NCI-H1092 treated with DMSO at 0.1 percent for 48 hours (cell line): ENCODE measurements around the gene SRPK2.
"Not testable (repeated sequence)": the region's sequence is repeated elsewhere in the genome, so short reads cannot be mapped to it uniquely, and the experiment has no call there.

ENCODE experiments used
- DNase-seq: peaks from one replicate; lab custom pipeline; 2025; lab: John Stamatoyannopoulos, UW

SRPK2 gene

DNA sequence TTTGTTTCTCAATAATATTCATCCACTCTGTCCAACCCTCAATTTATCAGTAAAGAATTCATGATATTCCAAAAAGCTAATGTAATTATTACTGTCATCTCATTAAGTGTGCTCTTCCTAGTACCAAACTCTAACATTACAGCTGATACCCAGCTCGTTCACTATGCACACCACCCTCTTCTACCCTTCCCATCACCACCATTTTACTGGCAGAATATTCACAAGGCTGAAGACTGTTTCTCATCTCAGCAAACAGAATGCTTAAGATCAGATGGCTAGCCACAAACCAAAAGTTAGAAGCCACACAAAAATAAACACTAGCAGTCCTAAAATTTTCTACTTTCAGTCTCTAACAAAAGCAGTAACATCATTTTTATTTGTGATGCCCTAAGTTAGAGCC lies 121.5 kb downstream of the SRPK2 start:
- DNase-seq = no peak

- no peak for DNase-seq
These were observed 124.0 kb downstream of the SRPK2 start for GRCh38 chr7:105264707-105265106.

DNA sequence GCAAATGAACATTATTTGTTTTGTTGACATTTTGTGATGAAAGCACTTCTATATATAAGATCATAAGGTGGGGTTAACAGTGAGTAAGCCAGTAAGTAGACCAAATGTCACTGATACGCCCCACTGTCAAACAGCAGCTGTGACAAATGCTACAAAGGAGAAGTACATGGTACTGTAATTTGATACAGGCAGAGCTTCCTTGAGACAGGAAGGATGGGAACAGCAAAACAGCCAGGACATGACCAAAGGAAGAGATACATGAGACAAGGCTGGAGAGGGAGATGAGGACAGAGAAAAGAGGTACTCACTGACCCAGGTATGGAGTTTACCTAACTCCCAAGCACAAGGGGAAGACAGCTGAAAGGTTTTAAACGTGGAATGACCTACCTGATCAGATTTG lies 127.0 kb downstream of the SRPK2 start:
- DNase-seq = no peak

GRCh38 chr7:105260201-105260871 lies 128.4 kb downstream of the SRPK2 start:
- DNase-seq = not testable (repeated sequence)

DNA sequence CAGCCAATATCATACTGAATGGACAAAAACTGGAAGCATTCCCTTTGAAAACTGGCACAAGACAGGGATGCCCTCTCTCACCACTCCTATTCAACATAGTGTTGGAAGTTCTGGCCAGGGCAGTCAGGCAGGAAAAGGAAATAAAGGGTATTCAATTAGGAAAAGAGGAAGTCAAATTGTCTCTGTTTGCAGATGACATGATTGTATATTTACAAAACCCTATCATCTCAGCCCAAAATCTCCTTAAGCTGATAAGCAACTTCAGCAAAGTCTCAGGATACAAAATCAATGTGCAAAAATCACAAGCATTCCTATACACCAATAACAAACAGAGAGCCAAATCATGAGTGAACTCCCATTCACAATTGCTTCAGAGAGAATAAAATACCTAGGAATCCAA lies 129.8 kb downstream of the SRPK2 start:
- DNase-seq = not testable (repeated sequence)

DNA sequence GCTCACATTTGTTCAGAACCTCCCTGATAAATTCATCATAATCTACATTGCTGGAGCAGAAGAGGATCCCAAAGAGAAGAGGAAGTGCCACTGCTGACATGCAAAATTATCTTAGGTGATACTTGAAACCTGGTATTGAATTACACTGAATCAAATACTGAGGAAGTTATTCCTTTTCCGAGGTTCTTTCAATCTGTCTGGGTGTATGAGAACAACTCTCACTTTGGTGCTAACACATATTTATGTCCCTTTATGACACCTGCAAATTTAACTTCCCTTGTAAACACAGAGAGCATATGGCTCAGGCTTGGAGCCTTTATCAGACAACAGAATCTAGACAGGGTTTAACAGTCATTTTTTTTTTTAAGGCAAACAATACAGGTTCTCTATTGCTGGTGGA lies 131.4 kb downstream of the SRPK2 start:
- no peak for DNase-seq

GRCh38 chr7:105256761-105257231 lies 131.9 kb downstream of the SRPK2 start:
- DNase-seq = no peak

DNA sequence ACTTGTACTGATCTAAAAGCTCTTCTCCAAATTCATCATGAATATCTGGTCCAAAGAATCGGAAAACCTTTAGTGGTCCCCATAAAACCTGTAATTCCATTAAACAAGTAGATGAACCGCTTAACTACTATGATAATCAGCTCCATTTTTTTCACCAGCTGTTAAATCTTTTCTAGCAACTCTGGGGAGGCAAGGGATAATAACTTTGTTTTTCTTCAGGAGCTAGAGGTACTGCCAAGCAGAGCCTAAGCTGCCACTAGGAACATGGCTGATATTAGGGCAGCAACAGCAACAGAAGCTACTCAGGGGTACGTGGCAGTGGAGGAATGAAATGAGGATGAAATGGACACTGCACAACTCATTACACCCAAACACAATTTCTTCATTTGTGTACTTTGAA lies 138.0 kb downstream of the SRPK2 start:
- no peak for DNase-seq

DNA sequence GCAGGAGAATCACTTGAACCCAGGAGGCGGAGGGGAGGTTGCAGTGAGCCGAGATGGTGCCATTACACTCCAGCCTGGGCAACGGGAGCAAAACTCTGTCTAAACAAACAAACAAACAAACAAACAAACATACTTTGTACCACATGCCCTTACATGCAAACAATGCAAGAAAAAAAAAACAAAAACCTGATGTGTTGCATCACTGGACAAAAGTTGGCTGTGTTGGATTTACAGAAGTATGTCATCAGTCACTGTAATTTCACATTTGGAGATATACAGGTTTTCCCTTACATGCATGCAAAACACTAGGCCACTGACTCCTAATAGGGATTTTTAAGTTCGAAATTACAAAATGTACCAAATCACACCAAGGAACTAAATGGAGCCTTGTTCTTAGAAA lies 138.5 kb downstream of the SRPK2 start:
- DNase-seq = no peak

DNA sequence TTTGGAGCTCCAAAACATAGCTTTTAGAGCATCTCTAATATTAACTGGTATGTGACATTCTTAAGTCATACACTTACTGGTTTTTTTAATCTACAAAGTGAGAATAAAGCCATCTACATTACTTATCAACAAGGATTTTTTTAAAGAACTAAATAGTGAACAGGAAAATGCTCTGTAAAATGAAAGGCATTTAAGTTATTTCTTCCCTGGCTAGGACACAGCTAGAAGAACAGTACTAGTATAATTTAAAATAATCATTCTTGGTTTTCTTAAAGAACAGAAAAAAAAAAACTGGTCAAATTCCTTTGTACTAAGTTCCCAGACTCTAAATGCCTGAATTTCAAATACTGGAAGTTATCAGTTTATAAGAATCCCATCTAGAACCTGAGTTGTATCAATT lies 139.5 kb downstream of the SRPK2 start:
- no peak for DNase-seq

GRCh38 chr7:105246679-105247078 lies 142.0 kb downstream of the SRPK2 start:
- no peak for DNase-seq

DNA sequence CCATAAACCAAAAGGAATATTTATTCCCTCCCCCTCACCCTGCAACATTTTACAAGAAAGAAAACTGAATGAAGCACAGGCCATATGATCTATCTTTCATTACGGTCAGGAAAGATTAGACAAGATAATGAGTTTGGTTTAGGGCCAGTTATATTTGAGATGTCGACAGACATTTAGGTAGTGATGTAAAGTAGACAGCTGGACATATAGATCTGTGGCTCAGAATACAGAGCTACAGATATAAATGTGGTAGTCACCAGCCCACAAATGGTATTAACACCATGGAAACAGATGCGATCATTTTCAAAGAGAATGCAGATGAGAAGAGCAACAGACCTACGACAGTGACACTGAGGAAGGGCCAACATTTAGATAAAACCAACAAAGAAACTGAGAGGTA lies 142.5 kb downstream of the SRPK2 start:
- peak; percentile 43 for DNase-seq

- DNase-seq = peak; percentile 63
These were observed 143.2 kb downstream of the SRPK2 start for GRCh38 chr7:105245398-105246114.

- DNase-seq = no peak
These were observed 144.1 kb downstream of the SRPK2 start for GRCh38 chr7:105244594-105244993.

- DNase-seq = no peak
These were observed 147.5 kb downstream of the SRPK2 start for GRCh38 chr7:105241198-105241597.

DNA sequence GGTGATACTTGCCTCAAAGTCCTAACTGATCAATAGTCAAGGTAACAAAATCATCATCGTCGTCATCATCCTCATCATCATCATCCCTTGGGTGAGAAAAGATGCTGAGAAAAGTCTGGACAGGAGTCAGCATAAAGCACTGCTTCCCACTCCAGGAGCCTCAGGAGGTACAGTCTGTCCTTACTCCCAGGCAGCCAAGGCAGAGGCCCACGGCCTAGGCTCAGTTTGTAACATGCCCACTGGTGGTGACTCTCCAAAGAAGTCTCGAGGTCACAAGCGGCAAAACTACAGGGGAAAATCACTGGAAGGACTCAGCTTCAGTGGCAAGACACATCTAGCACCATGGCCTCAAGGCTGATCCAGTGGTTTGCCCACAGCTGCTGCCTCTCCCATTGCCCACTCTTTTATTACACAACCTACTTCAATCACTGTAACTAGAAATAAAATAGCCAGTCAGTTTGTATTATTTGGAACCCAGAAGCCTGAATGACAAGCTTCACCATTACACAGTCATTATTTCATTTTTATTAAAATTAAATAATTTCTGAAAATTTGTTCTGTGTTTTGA lies 150.4 kb downstream of the SRPK2 start:
- no peak for DNase-seq

GRCh38 chr7:105234886-105235285 lies 153.8 kb downstream of the SRPK2 start:
- no peak for DNase-seq

DNA sequence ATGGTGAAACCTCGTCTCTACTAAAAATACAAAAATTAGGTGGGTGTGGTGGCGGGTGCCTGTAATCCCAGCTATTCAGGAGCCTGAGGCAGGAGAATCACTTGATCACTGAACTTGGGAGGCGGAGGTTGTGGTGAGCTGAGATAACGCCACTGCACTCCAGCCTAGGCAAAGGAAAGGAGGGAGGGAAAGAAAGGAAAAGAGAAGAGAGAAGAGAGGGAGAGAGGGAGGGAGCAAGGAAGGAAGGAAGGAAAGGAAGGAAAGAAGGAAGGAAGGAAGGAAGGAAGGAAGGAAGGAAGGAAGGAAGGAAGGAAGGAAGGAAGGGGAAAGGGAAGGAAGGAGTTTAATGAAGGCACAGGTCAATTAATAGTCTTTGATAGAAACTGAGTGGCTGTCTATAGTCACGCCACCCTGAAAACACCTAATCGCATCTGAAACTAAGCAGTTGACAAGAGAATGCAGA lies 155.9 kb downstream of the SRPK2 start:
- not testable (repeated sequence) for DNase-seq

GRCh38 chr7:105230486-105230885 lies 158.2 kb downstream of the SRPK2 start:
- DNase-seq = no peak

- DNase-seq = no peak
These were observed 159.1 kb downstream of the SRPK2 start for GRCh38 chr7:105229641-105230040.

GRCh38 chr7:105228555-105228954 lies 160.2 kb downstream of the SRPK2 start:
- DNase-seq = no peak

GRCh38 chr7:105227391-105227790 lies 161.3 kb downstream of the SRPK2 start:
- DNase-seq = no peak
